GM12878 (cell line): ENCODE measurements around the gene TRIM38. TPM values are rescaled to one million over a fixed set of nuclear protein-coding genes. Genes with fewer than 3 reads are reported as not detected.
"Not testable (repeated sequence)": the region's sequence is repeated elsewhere in the genome, so short reads cannot be mapped to it uniquely, and the experiment has no call there.

Experiments used
- ATAC-seq: fragments of 200-7000 bp; cut with Tn5 transposase; 3 replicates; pipeline ENCODE4 v1.9.1; 2020; ENCODE audit warnings: mild to moderate bottlenecking, moderate library complexity
- BruUV-seq: library from RNA; stranded (reverse); fragments of 400-500 nt; replicated peaks from 2 replicates; lab custom pipeline; 2021; lab: Mats Ljungman, UMichigan
- CTCF ChIA-PET: fragments of 300-600 bp; sonication (Branson Sonifier 250); formaldehyde crosslinking; extraction: SDS; loops from one replicate; lab custom pipeline; 2021; ENCODE audit warnings: inconsistent platforms; lab: Yijun Ruan, JAX
- POLR2A ChIA-PET: fragments of 350-600 bp; formaldehyde crosslinking; extraction: SDS; loops from one replicate; lab custom pipeline; 2021; ENCODE audit warnings: inconsistent platforms; lab: Charles Lee
- RAD21 ChIA-PET: fragments of 300-600 bp; sonication (Branson Sonifier 250); formaldehyde crosslinking; loops from one replicate; lab custom pipeline; 2023; ENCODE audit warnings: antibody characterized with exemption; ENCODE audit not compliant: unreplicated experiment; lab: Charles Lee
- SMC1A ChIA-PET: fragments of 300-600 bp; sonication (Branson Sonifier 250); formaldehyde crosslinking; loops from one replicate; lab custom pipeline; 2023; ENCODE audit not compliant: unreplicated experiment, uncharacterized antibody; lab: Charles Lee
- DNase-seq: peaks from one replicate; pipeline ENCODE4 v3.0.0-alpha.2; 2011; ENCODE audit warnings: low read depth, low spot score
- FAIRE-seq: peaks from 3 replicates; lab custom pipeline; 2011; peaks lifted over from hg19 to GRCh38; lab: Jason Lieb, UNC
- H2AFZ ChIP-seq: 2 replicates; pipeline ENCODE4 v1.6.0; 2011; ENCODE audit warnings: low read depth, low read length, control low read depth; ENCODE audit not compliant: control insufficient read depth
- H3K27ac ChIP-seq: 2 replicates; pipeline ENCODE4 v1.5.1; 2011; ENCODE audit warnings: control low read depth; ENCODE audit not compliant: control insufficient read depth, insufficient read depth
- H3K27me3 ChIP-seq, 2 experiments: replicated peaks in 1 of 2; 2 replicates each; pipeline versions ENCODE4 v1.6.0 to v1.6.1; 2011; ENCODE audit warnings: low read length in 1 of 2; ENCODE audit not compliant: control insufficient read depth in 2 of 2, insufficient read depth in 2 of 2
- H3K36me3 ChIP-seq, 2 experiments: 2 replicates each; pipeline ENCODE4 v1.5.1; 2011; ENCODE audit warnings: low read length in 1 of 2; ENCODE audit not compliant: control insufficient read depth in 2 of 2, insufficient read depth in 2 of 2
- H3K4me1 ChIP-seq: 2 replicates; pipeline ENCODE4 v1.6.1; 2011; ENCODE audit warnings: mild to moderate bottlenecking, low read length, moderate library complexity, mixed read lengths; ENCODE audit not compliant: control insufficient read depth, insufficient read depth
- H3K4me2 ChIP-seq: 2 replicates; pipeline ENCODE4 v1.6.0; 2011; ENCODE audit warnings: control low read depth; ENCODE audit not compliant: control insufficient read depth, insufficient read depth
- H3K4me3 ChIP-seq: fragments of 200-600 bp; sonication (generic); 2 replicates; pipeline ENCODE4 v1.5.1; 2016
- H3K79me2 ChIP-seq: 2 replicates; pipeline ENCODE4 v1.6.0; 2011; ENCODE audit warnings: low read length; ENCODE audit not compliant: control insufficient read depth, insufficient read depth
- H3K9ac ChIP-seq: 2 replicates; pipeline ENCODE4 v1.8.0; 2011; ENCODE audit warnings: low read length, control low read depth, mixed read lengths; ENCODE audit not compliant: control insufficient read depth, insufficient read depth
- H3K9me3 ChIP-seq: replicated peaks from 3 replicates; pipeline ENCODE4 v1.5.1; 2011; ENCODE audit warnings: mild to moderate bottlenecking, low read length; ENCODE audit not compliant: control insufficient read depth, insufficient read depth
- H4K20me1 ChIP-seq: 2 replicates; pipeline ENCODE4 v1.6.0; 2011; ENCODE audit not compliant: control insufficient read depth, insufficient read depth
- POLR2AphosphoS2 ChIP-seq: IDR thresholded peaks from 2 replicates; pipeline ENCODE4 v1.6.1; 2011; ENCODE audit warnings: low read depth, mild to moderate bottlenecking, low read length, improper control_type of control experiment, moderate library complexity
- SKIL ChIP-seq: fragments of 450-650 bp; IDR thresholded peaks from 2 replicates; pipeline ENCODE4 v1.6.1; 2017; ENCODE audit warnings: mild to moderate bottlenecking, low read depth, inconsistent platforms; ENCODE audit not compliant: poor library complexity, severe bottlenecking
- ZBED1 ChIP-seq: IDR thresholded peaks from 2 replicates; pipeline ENCODE4 v1.6.1; 2016; ENCODE audit warnings: borderline replicate concordance
- ZBTB4 ChIP-seq: fragments of 450-650 bp; formaldehyde crosslinking; IDR thresholded peaks from 2 replicates; pipeline ENCODE4 v1.4.0; 2022; ENCODE audit warnings: mild to moderate bottlenecking, moderate library complexity
- WGBS: methylation state at CpG from one replicate; pipeline ENCODE4 v1.1.6; 2016; ENCODE audit warnings: low lambda C conversion rate; ENCODE audit not compliant: insufficient replicate concordance, insufficient coverage; ENCODE audit errors: missing lambda C conversion rate; 5-methylcytosine and 5-hydroxymethylcytosine counted together
- in situ Hi-C: fragments of 300-500 bp; cut with MboI; formaldehyde crosslinking; loops from 9 replicates; pipeline ENCODE4 v1.14.3; 2018; ENCODE audit warnings: mixed read lengths
- intact Hi-C: fragments of 100-400 bp; cut with micrococcal nuclease; formaldehyde crosslinking; loops from one replicate; pipeline ENCODE4 v1.14.2; 2022; ENCODE audit not compliant: unreplicated experiment
- polyA plus RNA-seq, 11 experiments: library from polyadenylated mRNA; depleted of rRNA in 4 of 11; unstranded in 6 of 11; stranded (reverse) in 5 of 11; fragments of >200 nt; fragmentation: Nextera tagmentation in 4 of 11; fragmentation: Illumina TruSeq in 1 of 11; extraction: Ambion mirVana in 4 of 11; extraction: Trizol in 1 of 11; gene quantifications; 1 replicate in 1 of 11; 2 replicates in 10 of 11; pipeline versions ENCODE4 v1.2.1 to v1.2.3, GENCODE V29; 2011 to 2016; ENCODE audit warnings: inconsistent platforms in 2 of 11, missing spikeins in 2 of 11, low read depth in 1 of 11
- total RNA-seq, 4 experiments: library from RNA; depleted of rRNA in 3 of 4; stranded (reverse); fragments of >200 nt in 3 of 4; fragmentation: Illumina TruSeq in 1 of 4; extraction: Trizol in 1 of 4; gene quantifications; 2 replicates each; pipeline versions ENCODE4 v1.2.1 to v1.2.3, GENCODE V29; 2013 to 2021
- TF ChIP-seq, protein P1 (sequence below): fragments of 450-650 bp; IDR thresholded peaks from 2 replicates; pipeline ENCODE4 v1.6.1; 2017; ENCODE audit warnings: mild to moderate bottlenecking, moderate library complexity

TRIM38 gene
- total and polyA plus RNA-seq, 10 of the 15 experiments (the other 5 are each of a cell fraction or from before 2014, with no cell fraction given): 4.5 to 14.7 (median 11.1) TPM

DNA sequence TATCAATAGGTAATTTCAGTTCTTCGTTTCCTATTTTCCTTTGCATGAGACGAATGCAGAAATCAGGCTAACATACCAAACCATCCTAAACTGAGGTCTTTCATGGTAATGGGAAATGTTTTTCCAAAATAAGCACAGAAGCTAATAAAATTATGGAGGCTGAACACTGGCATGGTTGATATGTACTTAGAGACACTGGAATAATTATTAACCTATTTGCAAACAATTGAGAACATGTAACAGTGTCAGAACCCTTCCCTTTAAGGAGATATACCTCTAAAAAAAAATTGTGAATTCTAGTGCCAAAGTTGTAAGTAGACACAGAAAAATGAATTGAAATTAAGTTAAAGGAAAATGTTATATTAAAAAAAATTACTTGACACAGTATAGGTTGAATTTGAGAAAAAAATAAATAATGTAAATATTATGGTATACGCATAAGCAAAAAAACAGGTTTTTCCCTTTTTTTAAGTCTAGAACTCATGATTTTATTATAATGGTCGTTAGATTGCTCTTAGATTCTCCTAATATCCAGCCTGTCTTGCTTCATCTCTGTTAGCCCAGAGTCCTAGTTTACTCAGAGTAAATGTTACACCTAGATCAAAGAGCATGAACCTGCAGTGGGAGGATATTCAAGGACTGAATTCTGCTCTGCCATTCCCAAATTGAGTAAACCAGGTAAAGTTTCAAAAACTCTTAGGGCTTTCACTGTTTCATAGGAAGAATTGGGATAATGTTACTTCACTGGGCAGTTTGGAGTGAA, 33.9 kb upstream of the TRIM38 start (continued):
- TF ChIP-seq, protein P1, sequence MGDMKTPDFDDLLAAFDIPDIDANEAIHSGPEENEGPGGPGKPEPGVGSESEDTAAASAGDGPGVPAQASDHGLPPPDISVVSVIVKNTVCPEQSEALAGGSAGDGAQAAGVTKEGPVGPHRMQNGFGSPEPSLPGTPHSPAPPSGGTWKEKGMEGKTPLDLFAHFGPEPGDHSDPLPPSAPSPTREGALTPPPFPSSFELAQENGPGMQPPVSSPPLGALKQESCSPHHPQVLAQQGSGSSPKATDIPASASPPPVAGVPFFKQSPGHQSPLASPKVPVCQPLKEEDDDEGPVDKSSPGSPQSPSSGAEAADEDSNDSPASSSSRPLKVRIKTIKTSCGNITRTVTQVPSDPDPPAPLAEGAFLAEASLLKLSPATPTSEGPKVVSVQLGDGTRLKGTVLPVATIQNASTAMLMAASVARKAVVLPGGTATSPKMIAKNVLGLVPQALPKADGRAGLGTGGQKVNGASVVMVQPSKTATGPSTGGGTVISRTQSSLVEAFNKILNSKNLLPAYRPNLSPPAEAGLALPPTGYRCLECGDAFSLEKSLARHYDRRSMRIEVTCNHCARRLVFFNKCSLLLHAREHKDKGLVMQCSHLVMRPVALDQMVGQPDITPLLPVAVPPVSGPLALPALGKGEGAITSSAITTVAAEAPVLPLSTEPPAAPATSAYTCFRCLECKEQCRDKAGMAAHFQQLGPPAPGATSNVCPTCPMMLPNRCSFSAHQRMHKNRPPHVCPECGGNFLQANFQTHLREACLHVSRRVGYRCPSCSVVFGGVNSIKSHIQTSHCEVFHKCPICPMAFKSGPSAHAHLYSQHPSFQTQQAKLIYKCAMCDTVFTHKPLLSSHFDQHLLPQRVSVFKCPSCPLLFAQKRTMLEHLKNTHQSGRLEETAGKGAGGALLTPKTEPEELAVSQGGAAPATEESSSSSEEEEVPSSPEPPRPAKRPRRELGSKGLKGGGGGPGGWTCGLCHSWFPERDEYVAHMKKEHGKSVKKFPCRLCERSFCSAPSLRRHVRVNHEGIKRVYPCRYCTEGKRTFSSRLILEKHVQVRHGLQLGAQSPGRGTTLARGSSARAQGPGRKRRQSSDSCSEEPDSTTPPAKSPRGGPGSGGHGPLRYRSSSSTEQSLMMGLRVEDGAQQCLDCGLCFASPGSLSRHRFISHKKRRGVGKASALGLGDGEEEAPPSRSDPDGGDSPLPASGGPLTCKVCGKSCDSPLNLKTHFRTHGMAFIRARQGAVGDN: no peak
- no peak for TF ChIP-seq ZBED1
- no peak for TF ChIP-seq ZBTB4
- no peak for TF ChIP-seq POLR2AphosphoS2
- no peak for TF ChIP-seq SKIL
- TF ChIP-seq, all 136 proteins: peak for 0

- H3K9me3 ChIP-seq, H3K9ac ChIP-seq, H3K27me3 ChIP-seq, RAD21 ChIA-PET, intact Hi-C loops, CTCF ChIA-PET, H3K4me2 ChIP-seq, DNase-seq, H3K4me1 ChIP-seq, ATAC-seq, H3K27ac ChIP-seq, H3K4me3 ChIP-seq, SMC1A ChIA-PET, BruUV-seq, H3K79me2 ChIP-seq, H3K36me3 ChIP-seq, H2AFZ ChIP-seq, H4K20me1 ChIP-seq, FAIRE-seq: not testable (repeated sequence)
- POLR2A ChIA-PET: interaction anchor here (0.6 kb wide), 1 partner anchor 799 kb away, joined by 4 read pairs; no protein-coding TSS in a partner anchor
- WGBS: 67% methylated on average over 12 of the region's 12 CpGs
- in situ Hi-C loops: loop anchor here (25.0 kb wide), 1 partner anchor 667 kb away; no protein-coding TSS in a partner anchor
These were observed 32.8 kb upstream of the TRIM38 start for GRCh38 chr6:25929785-25930184.
